NCI-H146 treated with DMSO at 0.1 percent for 48 hours (cell line): Measurements from ENCODE around the gene RAMP1.
"Not testable (repeated sequence)": the region's sequence is repeated elsewhere in the genome, so short reads cannot be mapped to it uniquely, and the experiment has no call there.

ENCODE experiments used
- DNase-seq: peaks from one replicate; lab custom pipeline; 2025; ENCODE audit not compliant: unreplicated experiment; lab: John Stamatoyannopoulos, UW

RAMP1 gene

GRCh38 chr2:237863102-237863511, 3.7 kb downstream of the RAMP1 start:
- DNase-seq, result no peak

DNA sequence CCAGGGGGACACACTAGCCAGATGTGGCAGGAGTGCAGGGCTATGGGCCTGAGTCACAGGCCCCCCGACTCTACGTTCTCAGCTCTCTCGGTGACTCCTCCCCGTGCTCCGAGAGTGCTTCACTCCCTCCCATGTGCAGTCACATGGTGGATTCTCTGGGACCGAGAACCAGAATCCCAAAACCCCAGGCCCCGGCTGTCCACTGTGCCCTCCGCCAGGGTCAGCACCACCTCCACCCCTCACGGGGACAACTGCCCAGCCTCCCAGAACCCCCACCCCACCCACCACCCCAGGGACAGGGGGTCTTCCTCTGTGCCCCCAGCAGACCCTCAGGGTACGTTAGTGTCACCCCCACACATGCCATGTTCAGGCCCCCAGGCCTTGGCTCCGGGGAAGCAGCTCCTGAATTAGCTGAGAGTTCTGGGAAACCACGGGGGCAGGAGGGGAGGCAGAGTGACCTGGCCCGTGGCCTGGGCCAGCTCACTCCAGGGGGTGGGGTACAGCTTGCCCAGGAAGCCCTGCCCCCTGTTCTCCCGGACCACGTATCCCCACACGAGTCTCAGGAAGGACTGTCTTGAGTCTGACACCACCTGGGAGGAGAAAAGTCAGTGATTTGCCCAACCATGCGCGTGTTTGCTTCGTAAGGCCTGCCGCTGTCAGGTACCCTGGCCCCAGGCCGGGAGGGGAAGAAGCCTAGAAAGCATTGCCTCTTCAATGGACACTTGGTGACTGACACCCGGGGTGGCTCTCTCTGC, 4.4 kb downstream of the RAMP1 start:
- no peak for DNase-seq

GRCh38 chr2:237864444-237864931, 5.1 kb downstream of the RAMP1 start:
- no peak for DNase-seq

DNA sequence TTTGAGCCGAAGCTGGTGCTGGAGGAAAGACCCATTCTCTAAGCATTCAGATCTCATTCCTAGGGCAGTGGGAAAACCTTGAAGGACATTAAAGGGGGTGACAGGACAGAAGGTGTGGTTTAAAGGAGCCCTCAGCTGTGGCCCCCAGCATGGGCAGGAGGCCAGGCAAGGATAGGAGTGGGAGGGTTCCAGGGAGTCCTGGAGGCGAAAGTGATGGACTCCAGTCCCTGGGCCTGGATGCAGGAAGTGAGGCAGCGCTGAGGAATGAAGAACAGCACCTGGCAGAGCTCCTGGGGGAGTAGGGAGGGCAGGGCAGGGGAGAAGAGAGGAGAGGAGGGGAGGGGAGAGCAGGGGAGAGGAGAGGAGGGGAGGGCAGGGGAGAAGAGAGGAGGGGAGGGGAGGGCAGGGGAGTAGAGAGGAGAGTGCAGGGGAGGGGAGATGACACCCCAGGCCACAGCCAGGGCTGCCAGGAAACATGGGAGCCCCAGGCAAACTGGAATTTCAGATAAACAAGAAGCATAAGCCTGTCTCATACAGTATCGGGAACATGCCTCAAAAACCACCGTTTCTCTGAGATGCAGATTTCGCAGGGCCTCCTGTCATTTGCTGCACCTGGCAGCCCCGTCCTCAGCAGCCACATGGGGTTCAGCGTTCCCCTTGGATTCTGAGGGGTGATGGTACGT, 5.7 kb downstream of the RAMP1 start:
- DNase-seq, result no peak

GRCh38 chr2:237865623-237866041, 6.2 kb downstream of the RAMP1 start:
- no peak for DNase-seq

DNA sequence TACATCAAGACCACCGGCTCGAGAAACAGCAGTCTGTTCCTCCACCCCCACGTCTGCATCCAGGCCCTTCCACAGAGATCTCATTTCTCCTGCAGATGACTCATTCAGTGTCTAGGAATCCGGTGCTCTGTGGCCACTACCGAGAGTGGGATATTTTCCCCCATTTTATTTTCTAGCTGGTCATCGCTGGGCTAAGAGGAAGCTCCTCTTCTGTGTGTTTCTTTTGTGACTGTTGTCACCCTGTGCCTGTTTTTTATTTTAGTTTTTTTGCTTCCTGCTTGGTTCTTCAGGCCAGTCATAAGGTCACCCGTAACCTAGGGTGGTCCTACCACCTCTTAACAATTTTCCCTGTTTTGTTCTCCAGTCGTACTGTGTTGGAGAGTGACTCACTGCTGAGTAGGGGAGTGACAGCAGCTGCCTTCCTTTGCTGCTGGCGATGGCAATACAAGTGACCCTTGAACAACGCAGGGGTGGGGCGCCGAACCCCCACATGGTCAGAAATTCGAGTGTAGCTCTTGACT, 6.7 kb downstream of the RAMP1 start:
- no peak for DNase-seq

- no peak for DNase-seq
Observed at GRCh38 chr2:237867465-237867864, 8.0 kb downstream of the RAMP1 start.

DNA sequence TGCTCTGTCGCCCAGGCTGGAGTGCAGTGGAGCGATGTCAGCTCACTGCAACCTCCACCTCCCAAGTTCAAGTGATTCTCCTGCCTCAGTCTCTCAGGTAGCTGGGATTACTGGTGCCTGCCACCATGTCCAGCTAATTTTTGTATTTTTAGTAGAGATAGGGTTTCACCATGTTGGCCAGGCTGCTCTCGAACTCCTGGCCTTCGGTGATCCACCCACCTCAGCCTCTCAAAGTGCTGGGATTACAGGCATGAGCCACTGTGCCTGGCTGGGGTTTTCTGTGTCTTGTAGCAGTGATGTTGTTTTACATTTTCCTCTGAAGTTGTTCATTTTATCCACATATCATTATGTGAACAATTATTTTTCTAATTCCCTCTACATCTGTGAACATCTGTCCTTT, 8.7 kb downstream of the RAMP1 start:
- DNase-seq, result not testable (repeated sequence)

DNA sequence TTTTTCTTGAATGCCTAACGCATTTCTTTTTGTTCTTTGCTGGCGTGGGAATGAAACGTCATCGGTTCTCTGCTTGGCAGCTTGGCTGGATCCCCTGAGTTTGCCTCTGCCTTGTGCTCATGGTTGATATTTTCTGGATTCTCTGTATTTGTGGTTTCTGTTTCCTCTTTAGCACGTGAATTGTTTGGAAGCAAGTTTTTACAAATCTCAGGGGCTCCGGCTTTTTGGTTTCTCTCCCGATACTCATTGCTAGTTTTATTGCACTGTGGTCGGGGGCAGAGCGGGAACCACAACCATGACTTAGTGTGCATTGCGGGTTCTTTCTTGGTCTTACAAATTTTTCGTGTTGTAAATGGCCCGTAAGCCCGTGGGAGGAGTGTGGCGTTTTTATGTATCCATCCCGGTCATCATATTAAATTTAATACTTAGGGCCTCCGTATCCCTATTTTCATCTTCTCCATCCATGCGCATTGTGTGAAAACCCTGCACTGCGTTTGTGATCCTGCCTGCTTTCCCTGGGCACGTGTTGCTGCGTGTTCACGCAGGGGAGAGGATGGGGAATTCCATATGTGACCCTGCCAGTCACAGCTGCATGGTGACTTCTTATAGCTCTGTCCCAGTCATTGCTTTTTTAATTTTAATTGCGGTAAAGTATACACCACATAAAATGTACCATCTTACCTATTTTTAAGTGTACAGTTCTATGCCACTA, 9.4 kb downstream of the RAMP1 start:
- no peak for DNase-seq

- DNase-seq, result no peak
Observed at GRCh38 chr2:237869343-237870102, 10.1 kb downstream of the RAMP1 start.

DNA sequence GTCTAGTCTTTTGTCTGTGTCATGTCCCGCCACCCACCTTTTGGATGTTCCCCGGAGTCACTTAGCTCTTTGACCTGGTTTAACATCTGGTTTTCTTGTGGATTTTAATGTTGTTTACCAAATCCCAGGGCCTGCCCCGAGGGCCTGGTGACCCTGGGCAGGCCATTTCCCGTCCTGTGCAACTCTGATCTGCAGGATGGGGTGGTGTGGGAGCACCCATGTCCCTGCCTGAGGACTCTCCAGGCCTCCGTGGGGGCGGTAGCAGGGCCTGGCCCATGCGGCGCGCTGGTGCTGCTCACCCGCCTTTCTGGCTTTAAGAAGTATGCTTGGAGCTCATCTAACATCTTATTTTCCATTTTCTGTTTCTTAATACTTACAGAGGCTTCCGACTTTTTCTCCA, 10.7 kb downstream of the RAMP1 start:
- DNase-seq, result no peak

DNA sequence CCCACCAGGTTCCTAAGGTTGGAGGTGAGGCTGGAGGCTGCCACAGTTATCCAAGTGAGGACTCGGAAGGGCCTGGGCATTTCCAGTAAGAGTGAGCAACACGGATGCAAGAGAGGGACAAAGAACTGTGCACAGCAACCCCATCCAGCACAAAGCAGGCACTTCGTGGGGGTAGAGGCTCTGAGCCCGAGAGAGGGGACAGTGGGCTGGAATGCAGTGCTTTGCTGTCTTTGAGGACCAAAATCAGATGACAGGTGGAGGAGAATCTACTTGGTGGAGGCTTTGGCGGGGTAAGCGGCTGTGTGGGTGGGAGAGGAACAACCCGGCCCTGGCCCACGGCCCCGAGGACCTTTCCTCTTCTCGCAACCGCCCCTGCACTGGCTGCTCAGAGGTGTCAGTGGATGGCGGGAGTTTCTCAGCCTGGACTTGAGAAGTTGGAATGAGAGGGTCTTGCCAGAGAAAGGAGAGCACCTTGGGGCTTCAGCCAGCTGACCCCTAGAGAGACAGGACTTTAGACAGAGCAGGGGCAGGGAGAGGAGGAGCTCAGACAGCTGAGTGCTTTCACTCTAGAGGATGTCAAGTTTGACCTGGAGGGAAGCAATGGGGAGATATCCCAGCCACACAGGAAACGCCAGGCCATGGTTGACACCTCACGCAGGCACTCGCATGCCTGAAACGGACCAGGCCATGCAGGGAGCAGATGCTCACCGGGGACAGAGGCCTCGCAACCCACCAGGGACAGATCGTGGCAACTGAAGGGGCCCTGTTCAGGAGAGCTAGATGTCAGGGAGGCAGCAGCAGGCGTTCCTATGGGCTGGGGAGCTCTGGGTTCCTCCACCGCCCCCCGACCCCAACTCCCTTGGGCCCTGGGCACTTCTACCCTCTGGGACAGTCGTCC, 11.6 kb downstream of the RAMP1 start:
- no peak for DNase-seq

- no peak for DNase-seq
Observed at GRCh38 chr2:237872178-237872887, 12.9 kb downstream of the RAMP1 start.

DNA sequence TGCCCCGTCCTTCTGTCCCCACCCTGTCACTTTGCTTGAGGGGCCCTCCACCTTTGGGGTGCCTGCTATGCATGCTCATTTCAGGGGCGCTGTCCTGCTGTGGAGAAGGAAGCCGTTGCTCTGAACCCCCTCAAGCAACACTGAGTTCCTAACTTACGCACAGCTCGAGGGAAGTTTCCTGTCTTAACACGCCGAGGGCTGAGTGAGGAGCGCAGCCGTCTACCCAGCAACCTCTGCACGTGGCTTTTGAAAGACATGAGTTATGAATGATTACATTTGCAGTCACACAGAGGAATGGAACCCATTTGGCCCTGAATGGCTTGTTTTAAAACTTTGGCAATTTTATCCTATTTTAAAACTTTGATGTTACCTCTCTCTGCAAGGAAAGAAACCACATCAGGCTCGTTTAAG, 14.0 kb downstream of the RAMP1 start:
- DNase-seq, result no peak

DNA sequence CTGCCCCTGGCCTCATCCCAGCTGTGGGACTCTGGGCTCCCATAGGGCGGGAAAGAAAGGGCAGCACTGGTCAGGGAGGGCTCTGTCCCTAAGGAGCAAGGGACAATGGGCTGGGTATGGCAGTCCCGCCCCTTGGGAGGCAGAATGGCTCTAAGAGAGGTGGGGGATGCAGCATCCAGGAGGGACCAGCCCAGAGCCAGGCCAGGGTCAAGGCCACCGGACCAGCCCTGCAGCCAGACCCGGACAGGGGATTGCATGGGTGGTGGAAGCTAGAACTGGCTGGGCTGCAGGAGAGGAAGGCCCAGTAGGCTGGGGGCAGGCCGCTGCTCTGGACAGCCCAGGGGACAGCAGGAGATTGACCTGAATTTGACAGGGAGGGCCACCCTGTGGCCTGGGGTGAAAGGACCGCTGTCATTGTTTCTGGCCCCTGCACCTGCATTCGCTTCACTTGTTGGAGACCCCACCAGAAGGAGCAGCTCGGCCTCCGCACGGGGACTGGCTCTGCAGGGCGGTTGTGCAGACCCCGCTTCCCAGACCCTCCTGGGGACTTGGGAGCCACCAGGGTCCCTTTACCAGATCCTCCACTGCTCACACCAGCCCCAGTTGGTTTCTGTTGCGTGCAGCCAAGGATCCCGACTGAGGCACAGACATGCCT, 14.6 kb downstream of the RAMP1 start:
- no peak for DNase-seq

DNA sequence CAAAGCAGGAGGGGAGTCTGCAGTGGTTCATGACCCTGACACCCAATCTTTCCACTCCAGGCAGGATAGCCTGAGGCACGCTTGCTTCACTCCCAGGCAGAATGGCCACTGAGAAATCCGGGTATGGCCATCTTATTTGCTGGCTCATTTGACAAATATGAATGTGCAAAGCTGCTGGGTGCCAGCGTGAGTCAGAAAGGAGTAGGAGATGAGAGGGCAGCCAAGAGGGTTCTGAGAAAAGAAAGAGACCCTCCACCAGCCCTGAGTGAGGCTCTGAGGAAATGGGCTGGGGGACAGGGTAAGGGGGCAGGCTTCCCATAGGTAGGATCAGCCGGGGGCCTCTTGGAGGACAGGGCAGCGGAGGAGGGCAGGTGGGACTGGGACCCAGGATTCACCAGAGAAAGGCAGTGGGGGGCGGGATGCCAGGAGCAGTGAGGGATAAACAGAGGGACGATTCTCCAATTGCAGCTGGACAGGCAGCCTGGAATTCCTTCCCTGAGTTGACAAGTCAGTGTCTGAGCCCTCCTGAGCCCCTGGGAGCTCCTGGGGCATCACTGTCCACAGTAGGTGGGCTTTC, 15.2 kb downstream of the RAMP1 start:
- no peak for DNase-seq

DNA sequence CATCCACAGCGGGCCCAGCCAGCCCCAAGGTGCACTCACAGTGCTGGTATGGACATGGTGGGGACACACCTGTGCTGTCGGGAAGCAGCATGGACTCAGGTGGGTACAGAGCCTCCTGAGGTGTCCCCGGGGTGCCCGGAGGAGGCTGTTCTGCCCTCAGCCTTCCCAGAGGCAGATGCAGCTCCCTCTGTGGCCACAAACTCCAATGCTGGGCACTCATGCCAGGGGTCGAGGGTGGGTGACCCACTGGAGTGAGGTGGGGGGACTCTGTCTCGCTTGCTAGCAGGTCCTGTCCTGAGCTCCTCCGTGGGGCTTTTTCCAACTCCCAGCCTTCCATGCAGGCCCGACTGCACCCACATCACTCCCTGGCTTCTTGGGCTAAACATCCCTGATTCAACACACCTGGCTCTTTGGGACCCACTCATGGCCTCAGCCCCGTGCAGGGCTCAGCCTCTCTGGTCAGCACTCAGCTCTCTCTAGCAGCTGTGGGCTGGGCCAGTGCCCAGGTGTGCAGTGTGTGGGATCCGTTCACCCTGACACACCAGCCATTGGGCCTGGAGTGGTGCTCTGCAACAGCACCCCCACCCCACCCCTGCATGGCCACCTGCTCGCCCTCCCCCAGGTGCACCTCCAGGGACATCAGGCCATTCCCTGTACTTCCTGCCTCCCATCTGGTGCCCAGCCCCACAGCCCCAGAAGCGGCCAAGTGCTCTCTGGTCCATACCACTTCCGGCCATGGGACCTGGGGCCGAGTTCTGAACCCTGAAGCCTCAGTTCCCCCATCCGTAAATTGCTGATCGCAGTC, 16.0 kb downstream of the RAMP1 start:
- DNase-seq, result no peak
